Spleen (tissue), 7 donors: ENCODE measurements around the gene EZH2.

Experiments used
- POLR2AphosphoS5 ChIP-seq, 3 donors: sonication (generic); formaldehyde crosslinking; IDR thresholded peaks; one replicate each; pipeline ENCODE4 v1.5.1; 2017; ENCODE audit warnings: antibody characterized with exemption in 3 of 3
- TF ChIP-seq, protein P1 (sequence below), 11 experiments: fragments of 200-600 bp in 7 of 11; fragments of 450-650 bp in 4 of 11; sonication (generic) in 4 of 11; IDR thresholded peaks in 8 of 11; conservative IDR thresholded peaks in 3 of 11; 1 replicate in 7 of 11; 2 replicates in 4 of 11; pipeline versions ENCODE4 v1.4.0 to v1.8.0; 2016 to 2021; ENCODE audit warnings: antibody characterized with exemption in 11 of 11, inconsistent platforms in 4 of 11, mild to moderate bottlenecking in 1 of 11
- donor health status: DM: no; HTN: no; CAD: no; lungs with moderate emphysema.
- donor health status: DM: no; HTN: no; CAD: no.
- donor health status: DM: no; HTN: no; CAD: no.

GRCh38 chr7:148901178-148901577 lies 17.1 kb upstream of the EZH2 start:
- TF ChIP-seq POLR2AphosphoS5 (IDR thresholded peaks at IDR 0.05), result no peak
- TF ChIP-seq, protein P1, sequence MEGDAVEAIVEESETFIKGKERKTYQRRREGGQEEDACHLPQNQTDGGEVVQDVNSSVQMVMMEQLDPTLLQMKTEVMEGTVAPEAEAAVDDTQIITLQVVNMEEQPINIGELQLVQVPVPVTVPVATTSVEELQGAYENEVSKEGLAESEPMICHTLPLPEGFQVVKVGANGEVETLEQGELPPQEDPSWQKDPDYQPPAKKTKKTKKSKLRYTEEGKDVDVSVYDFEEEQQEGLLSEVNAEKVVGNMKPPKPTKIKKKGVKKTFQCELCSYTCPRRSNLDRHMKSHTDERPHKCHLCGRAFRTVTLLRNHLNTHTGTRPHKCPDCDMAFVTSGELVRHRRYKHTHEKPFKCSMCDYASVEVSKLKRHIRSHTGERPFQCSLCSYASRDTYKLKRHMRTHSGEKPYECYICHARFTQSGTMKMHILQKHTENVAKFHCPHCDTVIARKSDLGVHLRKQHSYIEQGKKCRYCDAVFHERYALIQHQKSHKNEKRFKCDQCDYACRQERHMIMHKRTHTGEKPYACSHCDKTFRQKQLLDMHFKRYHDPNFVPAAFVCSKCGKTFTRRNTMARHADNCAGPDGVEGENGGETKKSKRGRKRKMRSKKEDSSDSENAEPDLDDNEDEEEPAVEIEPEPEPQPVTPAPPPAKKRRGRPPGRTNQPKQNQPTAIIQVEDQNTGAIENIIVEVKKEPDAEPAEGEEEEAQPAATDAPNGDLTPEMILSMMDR (IDR thresholded peaks at IDR 0.05 in 8 of 11, conservative IDR thresholded peaks at IDR 0.05 in 3 of 11), result no peak
